ENCODE measurements around the gene MKNK1. TPM values are rescaled to one million over a fixed set of nuclear protein-coding genes. Genes with fewer than 3 reads are reported as not detected.

Gene MKNK1
- total RNA-seq, 2 donors from 2014 or later = 22.1 to 25.0 TPM

- TF ChIP-seq CTCF (IDR thresholded peaks at IDR 0.05) = no peak
- DNase-seq (ENCODE audit: low spot score) = peak; percentile 61
- Histone ChIP-seq H3K36me3 (no peaks in the 10 kb centered on the region), H3K4me1 (peaks cover 0 to 10% of the 10 kb centered on the region in 2 donors), H3K9me3 (no peaks in the 10 kb centered on the region), H3K4me3 (no peak overlapping the region), H3K27ac (no peak overlapping the region), H3K27me3 (no peaks in the 10 kb centered on the region)
These were observed 83.8 kb downstream of the MKNK1 start for GRCh38 chr1:46520063-46520911.

- Histone ChIP-seq H3K36me3 (no peaks in the 10 kb centered on the region), H3K4me1 (peaks cover 0 to 10% of the 10 kb centered on the region in 2 donors), H3K4me3 (no peak overlapping the region), H3K9me3 (no peaks in the 10 kb centered on the region), H3K27ac (no peak overlapping the region), H3K27me3 (no peaks in the 10 kb centered on the region)
- no peak for DNase-seq (ENCODE audit: low spot score)
- no peak for TF ChIP-seq CTCF (IDR thresholded peaks at IDR 0.05)
These were observed 84.9 kb downstream of the MKNK1 start for GRCh38 chr1:46519209-46519608.

GRCh38 chr1:46517932-46518498 lies 86.1 kb downstream of the MKNK1 start:
- Histone ChIP-seq H3K27me3 (no peaks in the 10 kb centered on the region), H3K4me1 (peaks cover 0 to 9% of the 10 kb centered on the region in 2 donors), H3K4me3 (no peak overlapping the region), H3K27ac (no peak overlapping the region), H3K36me3 (no peaks in the 10 kb centered on the region), H3K9me3 (no peaks in the 10 kb centered on the region)
- no peak for DNase-seq (ENCODE audit: low spot score)
- TF ChIP-seq CTCF (IDR thresholded peaks at IDR 0.05) = no peak

DNA sequence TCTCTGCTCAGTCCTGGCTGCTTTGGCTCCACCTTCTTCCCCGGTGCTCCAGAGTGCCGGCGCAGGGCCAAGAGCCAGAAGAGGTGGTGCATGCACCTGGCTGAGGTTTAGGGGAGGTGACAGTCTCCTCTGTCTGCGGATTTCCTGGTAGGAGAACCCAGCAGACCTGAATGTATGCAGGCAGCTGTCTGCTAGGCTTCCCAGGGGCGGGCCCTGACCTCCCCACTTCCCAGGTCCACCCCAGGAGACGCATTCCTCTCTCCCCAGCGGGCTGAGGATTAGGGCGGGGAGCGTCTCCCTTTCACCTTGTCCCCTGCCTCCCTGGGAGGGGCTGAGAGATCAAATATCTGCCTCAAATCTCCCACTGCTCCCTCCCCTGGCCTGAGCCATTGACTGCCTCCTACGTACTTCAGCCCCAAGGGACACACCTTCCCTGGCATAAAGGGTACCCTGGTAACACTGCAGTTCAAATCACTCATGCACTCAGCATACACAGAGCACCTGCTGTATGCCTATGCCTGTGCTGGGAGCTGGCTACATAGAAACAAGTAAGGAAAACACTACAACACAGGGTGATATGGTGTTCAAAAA lies 87.0 kb downstream of the MKNK1 start:
- no peak for TF ChIP-seq CTCF (IDR thresholded peaks at IDR 0.05)
- DNase-seq (ENCODE audit: low spot score) = no peak
- Histone ChIP-seq H3K36me3 (no peaks in the 10 kb centered on the region), H3K9me3 (no peaks in the 10 kb centered on the region), H3K4me3 (no peak overlapping the region), H3K27ac (no peak overlapping the region), H3K27me3 (no peaks in the 10 kb centered on the region), H3K4me1 (no peaks in the 10 kb centered on the region)

DNA sequence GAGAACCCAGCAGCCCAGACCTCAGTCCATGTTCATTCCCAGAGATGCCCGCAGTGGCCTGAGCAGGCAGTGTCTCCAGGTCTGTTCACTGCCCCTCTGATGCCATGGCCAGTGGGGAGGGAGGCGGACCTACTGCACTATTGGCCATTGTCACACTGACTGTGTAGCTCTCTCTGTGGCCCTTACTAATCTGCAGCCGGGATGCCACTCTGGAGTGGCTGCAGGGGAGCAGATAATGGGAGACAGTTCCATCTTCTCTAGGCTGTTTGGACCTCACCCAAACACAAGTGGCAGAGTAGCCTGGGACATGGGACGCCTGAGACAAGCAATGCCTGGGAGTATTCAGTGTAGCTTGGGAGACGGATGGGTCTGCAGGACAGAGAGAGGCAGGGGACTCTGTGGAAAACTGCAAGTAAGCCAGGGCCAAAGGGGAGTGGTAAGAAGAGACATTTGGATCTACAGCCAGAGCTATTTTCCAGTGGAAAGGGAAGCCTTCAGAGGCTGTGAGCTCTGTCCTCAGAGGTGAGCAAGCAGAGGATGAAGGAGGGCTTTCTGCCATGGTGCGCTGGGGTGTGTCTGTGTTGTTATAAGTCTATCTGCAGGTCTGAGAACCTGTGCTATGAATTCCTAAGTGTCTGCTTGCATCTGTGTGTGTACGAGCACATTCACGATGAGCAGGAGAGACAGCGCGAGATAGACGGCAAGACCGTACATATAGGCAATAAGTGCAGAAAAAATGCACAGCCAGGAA lies 87.7 kb downstream of the MKNK1 start:
- Histone ChIP-seq H3K4me1 (no peaks in the 10 kb centered on the region), H3K27me3 (no peaks in the 10 kb centered on the region), H3K4me3 (no peak overlapping the region), H3K36me3 (no peaks in the 10 kb centered on the region), H3K27ac (no peak overlapping the region), H3K9me3 (no peaks in the 10 kb centered on the region)
- TF ChIP-seq CTCF (IDR thresholded peaks at IDR 0.05) = no peak
- no peak for DNase-seq (ENCODE audit: low spot score)
